ENCODE results near the gene CALHM6. TPM values are rescaled to one million over a fixed set of nuclear protein-coding genes. Genes with fewer than 3 reads are reported as not detected.

The CALHM6 gene
- polyA plus RNA-seq, 1 experiment: 0.81 TPM

DNA sequence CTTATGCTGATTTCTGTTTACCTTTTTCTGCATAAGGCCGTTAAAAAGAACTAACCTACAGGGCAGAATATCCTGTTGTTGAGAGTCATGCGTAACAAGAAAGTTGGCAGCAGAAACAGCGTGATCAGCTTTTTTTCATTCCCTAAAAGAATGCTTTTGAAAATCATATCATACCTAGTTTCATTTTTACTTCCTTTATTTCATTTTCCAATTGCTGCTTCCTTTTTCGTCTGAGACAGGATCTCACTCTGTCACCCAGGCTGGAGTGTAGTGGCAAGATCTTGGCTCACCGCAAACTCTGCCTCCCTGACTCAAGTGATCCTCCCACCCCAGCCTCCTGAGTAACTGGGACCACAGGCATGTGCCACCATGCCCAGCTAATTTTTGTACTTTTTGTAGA, 4.1 kb downstream of the CALHM6 start:
- DNase-seq (ENCODE audit: low read depth, low spot score): no peak
- TF ChIP-seq, protein P1, sequence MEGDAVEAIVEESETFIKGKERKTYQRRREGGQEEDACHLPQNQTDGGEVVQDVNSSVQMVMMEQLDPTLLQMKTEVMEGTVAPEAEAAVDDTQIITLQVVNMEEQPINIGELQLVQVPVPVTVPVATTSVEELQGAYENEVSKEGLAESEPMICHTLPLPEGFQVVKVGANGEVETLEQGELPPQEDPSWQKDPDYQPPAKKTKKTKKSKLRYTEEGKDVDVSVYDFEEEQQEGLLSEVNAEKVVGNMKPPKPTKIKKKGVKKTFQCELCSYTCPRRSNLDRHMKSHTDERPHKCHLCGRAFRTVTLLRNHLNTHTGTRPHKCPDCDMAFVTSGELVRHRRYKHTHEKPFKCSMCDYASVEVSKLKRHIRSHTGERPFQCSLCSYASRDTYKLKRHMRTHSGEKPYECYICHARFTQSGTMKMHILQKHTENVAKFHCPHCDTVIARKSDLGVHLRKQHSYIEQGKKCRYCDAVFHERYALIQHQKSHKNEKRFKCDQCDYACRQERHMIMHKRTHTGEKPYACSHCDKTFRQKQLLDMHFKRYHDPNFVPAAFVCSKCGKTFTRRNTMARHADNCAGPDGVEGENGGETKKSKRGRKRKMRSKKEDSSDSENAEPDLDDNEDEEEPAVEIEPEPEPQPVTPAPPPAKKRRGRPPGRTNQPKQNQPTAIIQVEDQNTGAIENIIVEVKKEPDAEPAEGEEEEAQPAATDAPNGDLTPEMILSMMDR (IDR thresholded peaks at IDR 0.05; ENCODE audit: low read depth, low read length): no peak
- POLR2A ChIA-PET: no interaction called here
- CTCF ChIA-PET: interaction anchor here (2.1 kb wide), 1 partner anchor 46 kb away, joined by 6 read pairs; the partner anchor contains the start of gene CALHM5
- Histone ChIP-seq H3K27ac (ENCODE audit: low read depth, low read length) (no peak overlapping the region), H3K4me3 (ENCODE audit: low read depth, low read length) (no peak overlapping the region), H3K27me3 (ENCODE audit: control insufficient read depth, insufficient read depth, low read length) (no peaks in the 10 kb centered on the region), H3K9me3 (ENCODE audit: control insufficient read depth, insufficient read depth, low read length) (peaks cover 5% of the 10 kb centered on the region)

DNA sequence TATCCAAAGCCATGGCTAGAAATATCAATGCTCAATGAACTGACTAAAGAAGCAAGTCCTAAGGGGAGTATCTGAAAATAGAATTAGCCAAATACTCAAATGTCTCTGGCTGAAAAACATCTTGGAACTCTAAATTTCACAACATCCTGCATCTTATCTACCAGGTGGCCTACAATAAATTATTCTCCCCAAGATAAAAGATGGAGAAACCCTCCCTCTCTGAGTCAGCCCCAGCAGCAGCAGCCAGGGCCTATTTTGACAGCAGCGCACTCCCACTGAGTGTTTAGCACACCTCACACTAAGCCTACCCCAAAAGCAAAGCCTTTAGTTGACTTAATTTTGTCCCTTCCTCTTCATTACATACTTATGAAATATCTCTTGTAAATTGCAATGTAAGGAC, 5.9 kb downstream of the CALHM6 start:
- Histone ChIP-seq H3K27ac (ENCODE audit: low read depth, low read length) (no peak overlapping the region), H3K9me3 (ENCODE audit: control insufficient read depth, insufficient read depth, low read length) (no peaks in the 10 kb centered on the region), H3K27me3 (ENCODE audit: control insufficient read depth, insufficient read depth, low read length) (no peaks in the 10 kb centered on the region), H3K4me3 (ENCODE audit: low read depth, low read length) (no peak overlapping the region)
- CTCF ChIA-PET: no interaction called here
- no peak for DNase-seq (ENCODE audit: low read depth, low spot score)
- POLR2A ChIA-PET: no interaction called here
- TF ChIP-seq, protein P1 (IDR thresholded peaks at IDR 0.05; ENCODE audit: low read depth, low read length): no peak

DNA sequence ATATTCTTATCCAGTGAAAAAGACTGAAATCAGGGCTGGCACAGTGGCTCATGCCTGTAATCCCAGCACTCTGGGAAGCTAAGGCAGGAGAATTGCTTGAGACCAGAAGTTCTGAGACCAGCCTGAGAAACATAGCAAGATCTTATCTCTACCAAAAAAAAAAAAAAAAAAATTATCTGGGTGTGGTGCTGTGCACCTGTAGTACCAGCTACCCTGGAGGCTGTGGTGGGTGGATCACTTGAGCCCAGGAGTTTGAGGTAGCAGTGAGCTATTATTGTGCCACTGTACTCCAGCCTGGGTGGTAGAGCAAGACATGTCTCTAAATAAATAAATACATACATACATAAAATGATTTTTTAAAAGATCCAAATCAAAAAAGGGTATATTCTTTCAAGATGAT, 6.3 kb downstream of the CALHM6 start:
- Histone ChIP-seq H3K27me3 (ENCODE audit: control insufficient read depth, insufficient read depth, low read length) (no peaks in the 10 kb centered on the region), H3K9me3 (ENCODE audit: control insufficient read depth, insufficient read depth, low read length) (no peaks in the 10 kb centered on the region), H3K27ac (ENCODE audit: low read depth, low read length) (no peak overlapping the region), H3K4me3 (ENCODE audit: low read depth, low read length) (no peak overlapping the region)
- ChIA-PET POLR2A (no interaction called here), CTCF (no interaction called here)
- TF ChIP-seq, protein P1 (IDR thresholded peaks at IDR 0.05; ENCODE audit: low read depth, low read length): no peak
- DNase-seq (ENCODE audit: low read depth, low spot score): no peak

DNA sequence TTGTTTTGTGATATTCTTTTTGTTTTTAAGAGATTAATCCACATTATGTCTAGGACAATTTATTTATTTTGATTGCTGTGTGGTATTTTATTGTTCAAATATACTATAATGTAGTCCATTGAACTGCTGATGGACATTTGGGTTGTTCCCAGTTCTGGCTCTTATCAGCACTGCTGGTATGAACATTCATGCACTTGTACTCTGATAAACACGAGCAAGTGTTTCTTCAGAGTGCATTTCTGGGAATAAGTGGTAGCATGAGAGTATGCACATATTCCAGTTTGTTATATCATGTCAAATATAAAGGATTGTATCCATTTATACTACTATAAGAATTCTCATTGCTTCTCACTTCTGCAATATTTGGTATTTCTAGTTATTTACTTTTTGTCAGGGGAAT, 7.1 kb downstream of the CALHM6 start:
- no peak for DNase-seq (ENCODE audit: low read depth, low spot score)
- no peaks in the 10 kb centered on the region for H3K27me3 ChIP-seq (ENCODE audit: control insufficient read depth, insufficient read depth, low read length)
- no peaks in the 10 kb centered on the region for H3K9me3 ChIP-seq (ENCODE audit: control insufficient read depth, insufficient read depth, low read length)
- CTCF ChIA-PET: no interaction called here
- POLR2A ChIA-PET: no interaction called here
- H3K27ac ChIP-seq (ENCODE audit: low read depth, low read length): no peak overlapping the region
- TF ChIP-seq, protein P1 (IDR thresholded peaks at IDR 0.05; ENCODE audit: low read depth, low read length): no peak
- no peak overlapping the region for H3K4me3 ChIP-seq (ENCODE audit: low read depth, low read length)

DNA sequence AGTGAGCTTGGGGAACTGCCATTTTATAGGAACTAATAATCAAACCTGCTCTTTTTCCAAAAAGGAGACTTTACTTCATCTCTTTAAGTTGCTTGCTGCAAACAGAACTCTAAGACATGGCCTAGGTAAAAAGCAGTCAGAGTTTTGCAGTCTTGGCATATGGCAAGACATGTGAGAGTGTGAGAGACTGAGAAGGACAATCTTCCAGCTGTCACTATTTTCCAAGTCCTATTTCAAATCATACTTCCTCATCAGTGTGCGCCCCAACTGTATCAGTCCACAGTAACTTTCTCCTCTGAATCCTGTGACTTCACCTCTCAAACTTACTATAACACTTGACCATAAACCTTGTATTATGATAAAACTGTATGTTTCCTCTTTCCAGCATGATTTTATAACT, 10.4 kb downstream of the CALHM6 start:
- DNase-seq (ENCODE audit: low read depth, low spot score): no peak
- no peaks in the 10 kb centered on the region for H3K9me3 ChIP-seq (ENCODE audit: control insufficient read depth, insufficient read depth, low read length)
- CTCF ChIA-PET: no interaction called here
- H3K27me3 ChIP-seq (ENCODE audit: control insufficient read depth, insufficient read depth, low read length): no peaks in the 10 kb centered on the region
- H3K4me3 ChIP-seq (ENCODE audit: low read depth, low read length): no peak overlapping the region
- POLR2A ChIA-PET: no interaction called here
- H3K27ac ChIP-seq (ENCODE audit: low read depth, low read length): no peak overlapping the region
- TF ChIP-seq, protein P1 (IDR thresholded peaks at IDR 0.05; ENCODE audit: low read depth, low read length): no peak

All from AG04450 (cell line).